Activated CD8-positive, alpha-beta memory T cell treated with anti-CD3 and anti-CD28 coated beads, Interleukin-2, amount 50 U/mL, for 1 hour (primary cell): Measurements from ENCODE around the gene BTBD19.
"Not testable (repeated sequence)": the region's sequence is repeated elsewhere in the genome, so short reads cannot be mapped to it uniquely, and the experiment has no call there.

Experiments used
- DNase-seq: peaks from one replicate; pipeline ENCODE4 v3.0.0-alpha.2; 2020; ENCODE audit errors: extremely low read depth

Gene BTBD19

DNA sequence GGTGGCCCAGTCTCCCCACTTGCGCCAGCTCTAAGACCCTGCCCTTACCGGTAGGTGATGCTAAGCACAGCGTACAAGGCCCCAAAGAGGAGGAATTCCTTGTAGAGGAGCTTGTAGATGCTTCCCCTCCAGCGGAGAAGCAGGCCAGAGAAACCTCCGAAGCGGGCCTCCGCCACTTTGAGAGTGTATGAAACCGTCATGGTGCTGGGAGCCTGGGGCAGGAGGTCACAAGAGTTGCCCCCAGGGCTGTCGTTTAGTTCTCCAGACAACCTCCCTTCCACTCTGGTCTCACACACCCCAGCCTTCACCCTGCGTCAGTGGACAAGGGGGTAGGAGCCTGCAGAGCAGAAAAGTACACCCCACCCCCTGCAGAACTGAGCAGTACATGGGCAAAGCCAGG is 20.8 kb upstream of the BTBD19 start:
- no peak for DNase-seq

DNA sequence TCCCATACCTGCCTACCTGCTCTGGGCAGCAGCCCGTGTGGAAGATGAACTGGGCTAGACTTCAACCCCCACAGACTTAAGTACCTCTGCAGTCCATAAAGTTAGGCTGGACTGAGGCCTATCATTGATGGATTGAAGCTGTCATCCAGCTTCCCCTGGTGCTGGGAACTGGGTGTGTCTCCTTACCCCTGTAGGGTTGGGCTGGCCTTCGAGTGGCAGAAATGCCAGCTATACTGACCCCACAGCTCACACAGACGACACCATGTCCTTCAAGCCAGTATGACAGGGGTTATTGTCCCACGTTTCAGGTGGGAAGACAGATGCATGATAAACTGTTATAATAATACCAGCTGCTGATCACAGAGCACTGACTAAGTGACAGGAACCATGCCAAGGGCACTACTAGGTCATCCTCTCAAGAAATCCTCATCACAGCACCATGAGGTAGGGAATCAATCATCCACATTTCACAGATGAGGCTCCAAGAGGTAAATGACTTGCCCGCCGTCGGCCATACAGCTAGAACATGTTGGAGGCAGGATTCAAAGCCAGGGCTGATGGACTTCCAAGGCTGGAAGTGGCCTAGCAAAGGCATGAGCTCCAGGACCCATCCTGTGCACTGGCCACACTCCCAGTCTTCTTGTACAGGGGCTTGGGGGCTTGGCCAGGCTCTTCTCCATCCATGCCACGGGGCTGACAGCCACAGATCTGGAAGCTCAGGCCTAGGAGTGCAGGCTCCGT is 20.0 kb upstream of the BTBD19 start, which contains the start of gene BEST4:
BEST4 (minus strand) TSS at position 51 of the 741 bp plus-strand sequence. CDS start 465 bp downstream, outside the sequence.
- no peak for DNase-seq

DNA sequence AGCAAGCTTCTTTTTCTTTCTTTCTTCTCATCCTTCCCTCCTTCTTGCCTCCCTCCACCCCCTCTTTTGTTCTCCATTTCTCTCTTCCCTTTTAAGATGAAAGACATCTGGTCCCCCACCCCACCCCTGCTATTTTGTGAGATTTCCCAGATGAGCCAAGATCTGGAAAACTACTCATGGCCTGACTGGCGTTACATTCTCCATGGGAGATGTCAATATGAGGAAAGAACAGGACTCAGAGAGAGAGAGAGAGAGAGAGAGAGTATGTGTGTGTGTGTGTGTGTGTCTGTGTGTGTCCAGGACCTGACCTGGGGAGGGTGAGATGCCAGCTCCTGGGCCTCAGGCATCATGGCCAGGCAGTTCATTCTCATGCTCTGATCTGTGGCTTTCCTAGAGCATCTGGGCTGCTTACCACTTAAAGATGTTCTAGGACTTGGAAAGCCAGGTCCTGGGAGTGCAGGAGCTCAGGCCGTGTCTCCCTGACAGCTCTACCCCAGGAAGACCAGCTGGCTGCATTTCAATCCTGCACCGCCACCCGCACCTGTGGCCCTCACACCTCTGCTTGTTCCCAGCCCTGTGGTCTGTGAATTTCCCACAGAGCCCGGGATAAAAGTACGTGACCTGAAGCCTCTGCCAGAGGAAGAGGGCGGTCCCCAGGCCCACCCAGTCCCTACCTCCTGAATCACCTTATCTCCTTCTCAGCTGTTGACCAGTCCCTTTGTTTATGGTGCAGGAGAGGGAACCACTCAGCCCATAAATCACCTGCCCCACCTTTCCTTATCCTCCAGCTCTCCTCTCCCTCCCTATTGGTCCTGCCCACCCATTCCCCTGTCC is 17.1 kb upstream of the BTBD19 start:
- DNase-seq, result no peak

DNA sequence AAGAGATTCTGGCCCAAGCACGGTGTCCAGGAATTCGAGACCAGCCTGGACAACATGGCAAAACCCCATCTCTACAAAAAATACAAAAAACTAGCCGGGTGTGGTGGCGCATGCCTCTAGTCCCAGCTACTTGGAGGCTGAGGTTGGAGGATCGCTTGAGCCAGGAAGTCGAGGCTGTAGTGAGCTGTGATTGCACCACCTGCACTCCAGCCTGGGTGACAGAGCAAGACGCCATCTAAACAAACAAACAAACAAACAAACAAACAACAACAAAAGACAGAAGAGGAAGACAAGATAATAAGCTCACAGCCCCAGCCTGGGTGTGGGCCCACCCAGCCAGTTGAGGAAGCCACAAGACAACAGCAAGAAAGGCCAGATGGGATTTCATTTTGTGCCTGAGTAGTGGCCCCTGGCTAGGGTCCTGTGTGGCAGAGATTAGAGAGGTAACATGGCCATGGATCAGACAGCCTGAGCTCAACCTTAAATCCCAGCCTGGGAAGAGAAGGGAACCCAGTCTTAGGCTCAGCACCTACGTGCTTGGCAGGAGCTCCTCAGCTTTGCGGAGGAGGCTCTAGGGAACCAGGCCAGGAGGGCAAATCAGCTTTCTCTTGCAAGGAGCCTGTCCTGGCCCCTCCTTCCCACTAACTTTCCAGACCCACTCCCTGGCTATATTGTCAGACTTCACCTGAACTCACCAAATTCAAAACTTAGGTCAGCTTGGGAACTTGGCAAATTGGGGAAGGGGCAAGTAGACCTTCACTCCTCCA is 15.4 kb upstream of the BTBD19 start:
- no peak for DNase-seq

DNA sequence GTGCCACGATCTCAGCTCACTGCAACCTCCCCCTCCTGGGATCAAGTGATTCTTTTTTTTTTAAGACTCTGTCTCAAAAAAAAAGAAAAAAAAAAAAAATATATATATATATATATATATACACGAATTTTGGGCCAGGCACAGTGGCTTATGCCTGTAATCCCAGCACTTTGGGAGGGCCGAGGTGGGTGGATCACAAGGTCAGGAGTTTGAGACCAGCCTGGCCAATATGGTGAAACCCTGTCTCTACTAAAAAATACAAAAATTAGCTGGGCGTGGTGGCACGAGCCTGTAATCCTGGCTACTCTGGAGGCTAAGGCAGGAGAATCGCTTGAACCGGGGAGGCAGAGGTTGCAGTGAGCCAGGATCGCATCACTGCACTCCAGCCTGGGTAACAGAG is 10.4 kb upstream of the BTBD19 start:
- not testable (repeated sequence) for DNase-seq

DNA sequence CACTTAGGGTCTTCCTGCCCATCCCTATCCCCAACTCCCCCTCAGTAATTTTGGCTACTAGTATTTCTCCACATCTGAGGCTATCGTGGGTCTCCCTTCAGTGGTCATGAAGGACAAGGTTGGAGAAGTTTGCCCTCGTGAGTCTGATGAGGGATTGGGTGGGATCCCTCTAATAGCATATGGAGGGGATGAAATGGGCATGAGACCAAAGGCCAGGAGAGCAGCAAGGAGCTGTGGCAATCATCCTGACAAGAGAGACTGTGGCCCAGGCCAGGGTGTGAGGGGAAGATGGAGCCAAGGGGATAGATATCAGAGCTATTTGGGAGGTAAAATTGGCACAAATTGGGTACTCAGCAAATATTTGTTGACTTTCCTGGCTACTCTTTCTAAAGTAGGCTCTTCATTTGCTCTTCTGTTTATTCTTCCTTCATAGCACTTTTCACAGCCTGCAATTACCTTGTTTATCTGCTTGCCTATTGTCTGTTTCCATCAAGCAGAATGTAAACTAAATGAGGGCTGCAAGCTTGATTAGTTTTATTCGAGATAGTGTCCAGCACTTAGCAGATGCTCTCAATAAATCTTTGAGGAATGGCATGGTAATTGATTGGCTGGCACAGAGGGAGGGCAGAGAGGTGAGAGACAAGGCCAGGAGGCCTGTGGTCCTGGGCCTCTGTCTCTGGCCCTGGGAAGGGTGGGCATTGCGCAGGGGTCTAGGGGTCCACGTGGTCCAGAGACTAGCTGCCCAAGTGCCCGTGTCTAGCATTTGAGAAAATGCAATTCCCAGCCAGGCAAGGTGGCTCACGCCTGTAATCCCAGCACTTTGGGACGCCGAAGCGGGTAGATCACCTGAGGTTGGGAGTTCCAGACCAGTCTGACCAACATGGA is 9.6 kb upstream of the BTBD19 start:
- DNase-seq, result no peak

DNA sequence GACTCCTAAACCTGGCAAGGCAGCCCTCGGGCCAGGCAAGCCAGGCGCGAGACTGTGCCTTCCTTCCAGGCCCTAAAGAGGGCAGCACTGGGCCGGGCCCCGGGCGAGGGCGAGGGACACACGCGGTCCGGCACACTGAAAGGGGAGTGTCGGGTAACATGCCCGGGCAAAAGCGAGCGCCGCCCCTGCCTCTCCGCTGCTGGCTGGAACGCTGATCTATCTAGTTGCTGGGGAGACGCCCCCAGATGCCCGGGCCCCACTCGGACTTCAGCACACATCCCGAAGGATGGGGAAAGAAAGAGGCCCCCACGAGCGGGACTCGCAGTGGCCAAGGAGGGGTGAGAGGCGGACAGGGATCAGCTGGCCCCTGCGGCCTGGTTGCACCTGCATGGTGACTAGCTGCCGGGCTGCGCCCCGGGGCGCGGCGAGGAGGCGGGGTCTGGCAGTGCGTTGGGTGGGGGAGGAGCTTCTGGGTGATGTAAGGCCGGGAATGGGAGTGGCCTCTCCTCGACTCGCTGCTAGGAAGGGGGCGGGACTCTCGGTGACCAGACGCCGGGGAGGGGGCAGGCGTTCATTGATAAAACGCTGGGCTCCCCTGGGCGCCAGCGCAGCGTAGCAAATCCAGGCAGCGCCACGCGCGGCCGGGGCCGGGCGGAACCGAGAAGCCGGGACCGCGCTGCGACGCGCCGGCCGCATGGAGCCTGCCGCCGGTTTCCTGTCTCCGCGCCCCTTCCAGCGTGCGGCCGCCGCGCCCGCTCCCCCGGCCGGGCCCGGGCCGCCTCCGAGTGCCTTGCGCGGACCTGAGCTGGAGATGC is 8.3 kb upstream of the BTBD19 start, which contains the start of gene PLK3:
PLK3 (plus strand) TSS at position 608 of the 815 bp plus-strand sequence; CDS start at position 695, 87 bp downstream.
- DNase-seq, result peak; percentile 96

DNA sequence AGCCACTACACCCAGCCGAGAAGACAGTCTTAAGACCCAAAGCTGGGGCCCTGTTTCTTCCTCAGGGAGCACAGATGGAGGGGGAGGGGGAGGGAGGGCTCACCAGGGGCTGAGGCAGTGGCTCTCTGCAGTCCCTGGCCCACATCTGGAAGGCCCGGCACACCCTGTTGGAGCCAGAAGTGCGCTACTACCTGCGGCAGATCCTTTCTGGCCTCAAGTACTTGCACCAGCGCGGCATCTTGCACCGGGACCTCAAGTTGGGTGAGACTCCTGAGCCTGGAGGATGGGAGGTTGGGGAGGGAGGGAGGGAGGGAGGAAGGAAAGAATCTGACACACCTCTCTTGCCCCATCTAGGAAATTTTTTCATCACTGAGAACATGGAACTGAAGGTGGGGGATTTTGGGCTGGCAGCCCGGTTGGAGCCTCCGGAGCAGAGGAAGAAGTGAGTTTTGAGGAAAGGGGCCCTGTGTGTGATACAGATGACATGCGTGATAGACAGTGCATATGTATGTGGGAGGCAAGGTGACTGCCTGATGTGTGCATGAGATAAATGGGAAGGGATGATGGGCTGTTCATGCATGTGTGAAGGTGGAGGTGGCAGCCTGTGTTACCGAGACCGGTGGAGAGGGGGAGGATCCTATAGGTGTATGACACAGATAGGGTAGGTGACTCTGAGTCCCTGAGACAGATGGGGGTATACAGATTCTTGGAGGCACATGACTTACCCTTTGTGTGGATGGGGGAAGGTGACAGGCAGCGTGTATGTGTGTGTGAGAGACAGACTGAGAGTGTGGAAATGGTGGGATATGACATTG is 6.6 kb upstream of the BTBD19 start:
- no peak for DNase-seq

DNA sequence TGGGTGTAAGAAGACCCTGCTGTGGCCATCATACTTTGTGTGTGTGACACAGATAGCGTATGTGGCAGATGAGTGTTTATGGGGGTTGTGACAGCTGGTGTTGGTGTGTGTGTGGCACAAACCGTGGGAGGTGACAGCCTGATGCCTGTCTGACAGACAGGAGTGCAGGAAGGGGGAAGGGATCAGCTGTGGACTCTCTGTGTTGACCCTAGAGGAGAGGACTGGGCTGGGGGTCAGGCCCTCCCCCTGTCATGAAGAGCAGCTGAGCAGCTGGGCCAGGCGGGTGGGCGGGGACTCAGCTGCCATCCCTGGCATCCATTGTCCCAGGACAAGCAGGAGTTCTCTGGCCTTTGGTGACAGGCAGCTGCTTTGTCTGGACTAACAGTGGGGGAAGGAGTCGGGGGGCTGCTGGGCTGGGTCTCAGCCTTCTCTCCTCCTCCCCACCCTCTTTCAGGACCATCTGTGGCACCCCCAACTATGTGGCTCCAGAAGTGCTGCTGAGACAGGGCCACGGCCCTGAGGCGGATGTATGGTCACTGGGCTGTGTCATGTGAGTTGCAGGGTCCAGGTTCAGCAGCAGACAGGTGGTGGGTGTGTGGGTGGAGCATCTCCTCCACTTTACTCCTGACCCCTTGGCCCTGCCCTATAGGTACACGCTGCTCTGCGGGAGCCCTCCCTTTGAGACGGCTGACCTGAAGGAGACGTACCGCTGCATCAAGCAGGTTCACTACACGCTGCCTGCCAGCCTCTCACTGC is 5.8 kb upstream of the BTBD19 start:
- DNase-seq, result no peak

DNA sequence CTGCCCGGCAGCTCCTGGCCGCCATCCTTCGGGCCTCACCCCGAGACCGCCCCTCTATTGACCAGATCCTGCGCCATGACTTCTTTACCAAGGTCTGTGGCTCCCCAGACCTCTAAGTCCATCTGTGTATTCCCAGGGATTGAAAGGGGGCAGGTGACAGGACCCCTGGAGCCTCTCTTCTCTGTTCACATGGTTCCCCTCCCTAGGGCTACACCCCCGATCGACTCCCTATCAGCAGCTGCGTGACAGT is 5.3 kb upstream of the BTBD19 start:
- DNase-seq, result no peak

DNA sequence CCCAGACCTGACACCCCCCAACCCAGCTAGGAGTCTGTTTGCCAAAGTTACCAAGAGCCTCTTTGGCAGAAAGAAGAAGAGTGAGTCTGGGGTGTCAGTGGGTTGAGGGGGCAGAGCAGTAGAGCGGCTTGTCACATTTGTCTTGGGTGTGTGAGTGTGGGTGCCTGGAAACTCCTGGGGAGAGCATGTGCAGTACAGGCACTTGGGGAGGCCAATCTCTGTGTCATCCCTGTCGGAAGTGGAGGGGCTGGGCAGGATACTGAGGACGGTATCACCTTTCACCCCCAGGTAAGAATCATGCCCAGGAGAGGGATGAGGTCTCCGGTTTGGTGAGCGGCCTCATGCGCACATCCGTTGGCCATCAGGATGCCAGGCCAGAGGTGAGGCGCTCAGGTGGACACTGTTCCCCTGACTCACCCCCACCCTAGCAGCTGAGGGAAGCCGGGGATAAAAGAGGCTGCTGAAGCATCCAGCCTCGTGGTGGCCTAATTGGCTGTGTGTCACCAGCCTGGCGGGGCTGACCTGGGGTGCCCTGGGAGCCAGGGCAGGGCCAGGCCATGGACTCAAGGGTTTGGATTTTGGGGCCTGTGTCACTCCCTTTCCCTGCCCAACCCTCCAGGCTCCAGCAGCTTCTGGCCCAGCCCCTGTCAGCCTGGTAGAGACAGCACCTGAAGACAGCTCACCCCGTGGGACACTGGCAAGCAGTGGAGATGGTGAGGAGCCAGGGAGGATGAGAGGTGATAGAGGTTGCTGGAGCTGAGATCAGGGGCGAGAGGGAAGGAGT is 4.8 kb upstream of the BTBD19 start:
- DNase-seq, result no peak

DNA sequence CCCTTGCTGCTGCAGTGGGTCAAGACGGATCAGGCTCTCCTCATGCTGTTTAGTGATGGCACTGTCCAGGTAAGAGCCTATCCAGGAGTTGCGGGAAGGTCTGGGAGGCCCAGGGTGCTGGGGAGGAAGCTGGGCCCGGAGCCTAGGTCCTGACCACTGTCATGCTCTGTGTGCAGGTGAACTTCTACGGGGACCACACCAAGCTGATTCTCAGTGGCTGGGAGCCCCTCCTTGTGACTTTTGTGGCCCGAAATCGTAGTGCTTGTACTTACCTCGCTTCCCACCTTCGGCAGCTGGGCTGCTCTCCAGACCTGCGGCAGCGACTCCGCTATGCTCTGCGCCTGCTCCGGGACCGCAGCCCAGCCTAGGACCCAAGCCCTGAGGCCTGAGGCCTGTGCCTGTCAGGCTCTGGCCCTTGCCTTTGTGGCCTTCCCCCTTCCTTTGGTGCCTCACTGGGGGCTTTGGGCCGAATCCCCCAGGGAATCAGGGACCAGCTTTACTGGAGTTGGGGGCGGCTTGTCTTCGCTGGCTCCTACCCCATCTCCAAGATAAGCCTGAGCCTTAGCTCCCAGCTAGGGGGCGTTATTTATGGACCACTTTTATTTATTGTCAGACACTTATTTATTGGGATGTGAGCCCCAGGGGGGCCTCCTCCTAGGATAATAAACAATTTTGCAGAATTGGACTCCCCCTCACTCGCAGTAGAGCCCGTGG is 2.9 kb upstream of the BTBD19 start:
- no peak for DNase-seq

DNA sequence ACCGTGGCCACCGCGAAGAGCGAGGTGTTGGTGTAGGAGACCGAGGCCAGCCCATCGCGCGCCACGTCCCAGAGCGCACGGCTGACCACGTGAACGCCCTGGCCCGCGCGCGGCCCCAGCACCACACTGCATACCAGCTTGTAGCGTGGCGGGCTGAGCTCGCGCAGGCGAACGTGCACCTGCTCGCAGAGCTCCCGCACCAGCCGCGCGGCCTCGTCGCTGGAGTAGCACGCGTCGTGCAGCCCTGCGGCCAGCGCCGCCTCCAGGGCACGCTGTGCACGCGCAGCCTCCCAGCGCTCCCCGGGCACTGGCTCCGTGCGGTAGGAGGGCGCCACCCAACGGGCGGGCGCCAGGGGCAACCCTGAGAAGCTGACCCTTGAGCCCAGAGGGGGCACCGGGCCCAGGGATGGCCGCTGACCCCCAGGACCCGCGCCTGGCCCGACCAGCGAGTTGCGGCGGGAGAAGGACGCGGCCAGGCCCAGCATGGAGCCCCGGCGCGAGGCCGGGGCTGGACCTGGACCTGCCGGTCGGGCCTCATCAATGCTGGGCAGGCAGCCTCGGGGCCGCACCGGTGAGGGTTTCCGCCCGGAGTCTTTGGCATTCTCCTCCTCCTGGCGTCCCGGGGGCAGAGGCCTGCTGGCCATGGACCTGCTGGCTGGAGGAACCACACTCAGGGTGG is 2.2 kb upstream of the BTBD19 start:
- DNase-seq, result no peak

DNA sequence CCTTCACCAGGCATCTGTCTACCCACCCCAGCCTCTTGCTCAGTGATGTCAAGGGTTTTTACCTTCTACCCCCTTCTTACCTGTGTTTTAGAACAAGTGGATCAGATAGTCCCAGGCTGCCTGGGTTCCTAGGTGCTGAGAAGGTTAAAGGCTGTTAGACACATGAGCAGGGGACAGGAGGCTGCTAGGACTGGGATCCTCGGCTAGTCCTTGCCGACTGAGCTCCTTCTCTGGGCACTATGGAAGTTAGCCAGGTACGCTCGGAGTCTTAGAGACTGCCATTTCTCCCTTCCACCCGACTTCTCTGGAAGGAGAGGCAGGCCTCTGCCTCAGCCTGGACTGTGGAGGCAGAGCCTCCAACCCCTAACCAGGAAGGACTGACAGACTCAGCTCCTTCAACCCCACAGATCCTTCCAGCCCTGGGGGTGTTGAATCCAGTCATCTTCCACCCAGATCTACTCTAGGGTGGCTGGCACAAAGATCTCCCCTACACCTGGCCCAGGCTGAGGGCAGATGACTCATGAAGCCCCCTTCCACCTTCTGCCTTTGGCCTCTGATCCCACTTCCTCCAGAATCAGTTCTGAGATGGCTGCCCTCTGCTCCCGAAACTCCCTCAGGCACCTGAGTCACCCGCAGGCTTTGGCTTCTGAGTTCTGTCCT is 1.5 kb upstream of the BTBD19 start, which contains the start of gene DYNLT4:
DYNLT4 (minus strand) TSS at position 648 of the 660 bp plus-strand sequence. CDS start 683 bp downstream, outside the sequence.
- DNase-seq, result no peak

DNA sequence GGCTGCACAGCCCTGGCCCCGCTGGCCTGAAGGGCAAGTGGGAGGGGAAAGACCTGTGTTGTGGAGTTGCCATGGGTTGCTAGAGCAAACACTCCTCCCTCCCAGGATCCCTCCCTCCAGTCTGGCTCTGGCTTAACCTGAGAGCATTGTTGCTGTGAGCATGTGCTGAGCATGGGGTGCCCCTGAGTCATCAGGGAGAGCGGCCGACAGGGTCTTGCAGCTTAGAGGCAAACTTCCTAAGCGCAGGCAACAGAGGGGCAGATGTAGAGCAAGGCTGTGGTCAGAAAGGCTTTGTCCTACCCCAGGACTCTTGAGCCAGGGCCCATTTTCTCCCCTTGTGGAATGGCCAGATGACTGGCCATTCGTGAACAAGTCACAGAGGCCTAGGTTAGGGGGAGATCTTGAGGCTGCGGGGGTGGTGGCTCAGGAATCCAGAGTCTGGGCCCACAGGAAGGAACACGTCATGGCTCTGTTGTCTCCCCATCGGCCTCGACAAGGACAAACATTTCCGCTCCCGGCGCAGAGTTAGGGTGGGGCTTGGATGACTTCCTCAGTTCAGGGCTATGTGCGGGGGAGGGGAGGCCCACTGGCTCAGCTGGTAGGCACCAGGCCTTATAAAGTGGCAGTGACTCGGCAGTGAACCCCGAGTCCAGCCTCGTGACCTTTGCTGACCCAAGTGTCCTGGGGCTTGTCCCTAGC is 810 bp upstream of the BTBD19 start:
- DNase-seq, result peak; percentile 96
